K562 treated with DMSO at 1 percent for 4 hours (cell line): Measurements from ENCODE around the gene EHMT2. TPM values are rescaled to one million over a fixed set of nuclear protein-coding genes. Genes with fewer than 3 reads are reported as not detected.

Source experiments
- total RNA-seq: library from RNA; unstranded; fragments of 300-600 nt; gene quantifications from 2 replicates; pipeline ENCODE4 v1.2.3, GENCODE V29; 2022; ENCODE audit not compliant: insufficient read depth

Gene EHMT2
- total RNA-seq = 61.5 and 78.2 TPM in 2 replicates

GRCh38 chr6:31897612-31898382, at the start of gene EHMT2:
Gene EHMT2, minus strand, starts transcription at chr6:31897698. Its CDS starts 21 bp downstream, at chr6:31897677.

DNA sequence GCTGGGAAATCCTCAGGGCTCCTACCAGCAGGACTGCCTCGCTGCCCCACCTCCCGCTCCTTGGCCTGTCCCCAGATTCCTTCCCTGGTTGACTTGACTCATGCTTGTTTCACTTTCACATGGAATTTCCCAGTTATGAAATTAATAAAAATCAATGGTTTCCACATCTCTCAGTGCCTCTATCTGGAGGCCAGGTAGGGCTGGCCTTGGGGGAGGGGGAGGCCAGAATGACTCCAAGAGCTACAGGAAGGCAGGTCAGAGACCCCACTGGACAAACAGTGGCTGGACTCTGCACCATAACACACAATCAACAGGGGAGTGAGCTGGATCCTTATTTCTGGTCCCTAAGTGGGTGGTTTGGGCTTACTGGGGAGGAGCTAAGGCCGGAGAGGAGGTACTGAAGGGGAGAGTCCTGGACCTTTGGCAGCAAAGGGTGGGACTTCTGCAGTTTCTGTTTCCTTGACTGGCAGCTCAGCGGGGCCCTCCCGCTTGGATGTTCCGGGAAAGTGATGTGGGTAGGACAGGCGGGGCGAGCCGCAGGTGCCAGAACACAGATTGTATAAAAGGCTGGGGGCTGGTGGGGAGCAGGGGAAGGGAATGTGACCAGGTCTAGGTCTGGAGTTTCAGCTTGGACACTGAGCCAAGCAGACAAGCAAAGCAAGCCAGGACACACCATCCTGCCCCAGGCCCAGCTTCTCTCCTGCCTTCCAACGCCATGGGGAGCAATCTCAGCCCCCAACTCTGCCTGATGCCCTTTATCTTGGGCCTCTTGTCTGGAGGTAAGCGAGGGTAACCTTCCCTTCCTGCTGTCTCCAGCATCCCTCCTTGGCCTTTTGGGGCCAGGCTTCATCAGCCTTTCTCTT, 48.2 kb upstream of the EHMT2 start, which contains the start of gene CFB:
TSS of gene CFB (plus strand) at position 589 of the 863 bp plus-strand sequence. CDS start at position 716, 127 bp downstream.

GRCh38 chr6:31927242-31927862, 29.9 kb upstream of the EHMT2 start, which contains the start of gene C2:
Gene C2, plus strand, starts transcription at chr6:31927717. Its CDS starts 36 bp downstream, at chr6:31927753.

GRCh38 chr6:31901953-31902643, 4.6 kb upstream of the EHMT2 start, which contains the start of gene ZBTB12:
Gene ZBTB12, minus strand, starts transcription at chr6:31902086. Its CDS starts 781 bp downstream, at chr6:31901305.

DNA sequence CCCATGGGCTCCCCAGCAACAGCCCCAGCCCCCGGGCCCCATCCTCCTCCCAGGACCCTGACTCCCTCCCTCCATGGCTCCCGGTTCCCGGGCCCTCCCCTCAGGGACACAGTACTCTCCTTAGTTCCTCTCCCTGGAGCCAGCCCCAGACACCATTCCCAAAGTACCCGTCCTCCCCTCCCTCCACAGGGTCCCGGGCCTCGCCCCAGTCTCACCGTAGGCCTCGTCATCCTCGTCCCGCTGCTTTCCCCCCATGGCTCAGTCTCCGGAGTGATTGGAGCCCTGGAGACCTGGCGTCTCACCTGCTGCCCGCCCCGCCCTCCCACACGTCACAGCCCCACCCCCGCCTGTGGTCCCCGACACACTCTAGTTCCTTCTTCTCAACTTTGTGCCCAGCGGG, 18.8 kb downstream of the EHMT2 start, which contains the start of gene SLC44A4:
TSS of gene SLC44A4 (minus strand) at position 272 of the 400 bp plus-strand sequence. CDS start at position 255, 17 bp downstream.

GRCh38 chr6:31862344-31863235, 34.9 kb downstream of the EHMT2 start, which contains the start of gene NEU1:
Gene NEU1, minus strand, starts transcription at chr6:31862821. Its CDS starts 45 bp downstream, at chr6:31862776.

Other genes with a start within 250 kb of the EHMT2 start
- 380 and 409 TPM in 2 replicates for gene BAG6, start 245.0 kb downstream of the EHMT2 start, total RNA-seq
- 8.4 and 11.2 TPM in 2 replicates for gene APOM, start 241.8 kb downstream of the EHMT2 start, total RNA-seq
- gene C6orf47, start 236.9 kb downstream of the EHMT2 start, total RNA-seq = 17.7 and 18.6 TPM in 2 replicates
- 23.4 and 36.8 TPM in 2 replicates for gene GPANK1, start 232.7 kb downstream of the EHMT2 start, total RNA-seq
- 613 and 654 TPM in 2 replicates for gene CSNK2B, start 231.6 kb downstream of the EHMT2 start, total RNA-seq
- gene LY6G5B, start 227.7 kb downstream of the EHMT2 start, total RNA-seq = 5.0 and 12.4 TPM in 2 replicates
- 3.4 TPM in 1 of 2 replicates, not detected in the other for gene LY6G5C, start 216.6 kb downstream of the EHMT2 start, total RNA-seq
- gene ABHD16A, start 194.4 kb downstream of the EHMT2 start, total RNA-seq = 91.1 and 99.5 TPM in 2 replicates
- gene LY6G6F, start 190.8 kb downstream of the EHMT2 start, total RNA-seq = not detected in 2 replicates
- gene LY6G6D, start 182.3 kb downstream of the EHMT2 start, total RNA-seq = not detected in 2 replicates
- gene LY6G6C, start 176.0 kb downstream of the EHMT2 start, total RNA-seq = not detected in 2 replicates
- 0.51 TPM in 1 of 2 replicates, not detected in the other for gene MPIG6B, start 174.3 kb downstream of the EHMT2 start, total RNA-seq
- 66.8 and 75.1 TPM in 2 replicates for gene DDAH2, start 168.4 kb downstream of the EHMT2 start, total RNA-seq
- gene CLIC1, start 161.2 kb downstream of the EHMT2 start, total RNA-seq = 1,213 and 1,370 TPM in 2 replicates
- 22.0 and 30.3 TPM in 2 replicates for gene MSH5, start 157.7 kb downstream of the EHMT2 start, total RNA-seq
- 2.6 and 8.2 TPM in 2 replicates for gene SAPCD1, start 135.0 kb downstream of the EHMT2 start, total RNA-seq
- 5.4 and 5.6 TPM in 2 replicates for gene VWA7, start 120.4 kb downstream of the EHMT2 start, total RNA-seq
- gene VARS1, start 101.9 kb downstream of the EHMT2 start, total RNA-seq = 147 and 165 TPM in 2 replicates
- 139 and 155 TPM in 2 replicates for gene LSM2, start 90.7 kb downstream of the EHMT2 start, total RNA-seq
- 2.5 and 2.8 TPM in 2 replicates for gene HSPA1L, start 82.4 kb downstream of the EHMT2 start, total RNA-seq
- 641 and 912 TPM in 2 replicates for gene HSPA1A, start 82.2 kb downstream of the EHMT2 start, total RNA-seq
- gene HSPA1B, start 70.0 kb downstream of the EHMT2 start, total RNA-seq = 595 and 769 TPM in 2 replicates
- gene NEU1, start 34.9 kb downstream of the EHMT2 start, total RNA-seq = 232 TPM in 2 replicates
- gene SLC44A4, start 18.7 kb downstream of the EHMT2 start, total RNA-seq = 12.7 and 13.4 TPM in 2 replicates
- gene ZBTB12, start 4.4 kb upstream of the EHMT2 start, total RNA-seq = 6.4 and 10.3 TPM in 2 replicates
- gene C2, start 30.0 kb upstream of the EHMT2 start, total RNA-seq = 8.3 and 9.1 TPM in 2 replicates
- gene CFB, start 48.4 kb upstream of the EHMT2 start, total RNA-seq = 3.8 TPM in 1 of 2 replicates, not detected in the other
- gene NELFE, start 61.3 kb upstream of the EHMT2 start, total RNA-seq = 78.2 and 128 TPM in 2 replicates
- gene SKIC2, start 61.5 kb upstream of the EHMT2 start, total RNA-seq = 43.6 and 60.1 TPM in 2 replicates
- 16.6 and 24.1 TPM in 2 replicates for gene DXO, start 74.4 kb upstream of the EHMT2 start, total RNA-seq
- gene C4A, start 84.4 kb upstream of the EHMT2 start, total RNA-seq = 4.3 and 10.0 TPM in 2 replicates
- gene C4B, start 117.1 kb upstream of the EHMT2 start, total RNA-seq = 3.6 and 8.2 TPM in 2 replicates
- 0.98 and 1.1 TPM in 2 replicates for gene CYP21A2, start 140.7 kb upstream of the EHMT2 start, total RNA-seq
- 22.0 and 35.7 TPM in 2 replicates for gene TNXB, start 211.6 kb upstream of the EHMT2 start, total RNA-seq
- 120 and 128 TPM in 2 replicates for gene ATF6B, start 230.5 kb upstream of the EHMT2 start, total RNA-seq
- gene FKBPL, start 232.6 kb upstream of the EHMT2 start, total RNA-seq = 11.5 and 15.9 TPM in 2 replicates